HG02981 (cell line): ENCODE results near the gene ASB15.

Experiments used
- ATAC-seq: cut with Tn5 transposase; IDR thresholded peaks from one replicate; pipeline ENCODE4 v1.9.1; 2021; ENCODE audit warnings: mild to moderate bottlenecking, moderate library complexity; ENCODE audit not compliant: unreplicated experiment

ASB15 gene

GRCh38 chr7:123594813-123595241 lies 6.8 kb upstream of the ASB15 start:
- no peak for ATAC-seq

DNA sequence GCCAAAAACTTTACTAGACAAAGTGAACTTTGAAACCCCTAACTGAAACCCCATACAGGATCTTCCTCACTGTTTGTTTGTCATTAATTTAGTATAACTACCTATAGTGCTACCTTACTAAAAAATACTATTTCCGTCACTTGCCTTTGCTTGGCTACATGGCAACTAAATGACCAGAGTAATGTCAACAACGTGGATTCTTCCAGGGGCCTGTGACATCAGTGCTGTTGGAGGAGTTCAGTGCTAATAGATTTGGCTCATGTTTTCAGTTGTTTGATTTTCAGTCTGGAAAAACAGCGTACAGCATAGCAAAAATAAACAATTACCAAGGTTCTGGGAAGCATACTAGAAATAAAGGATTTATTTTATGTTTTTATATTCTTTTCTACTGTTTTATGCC lies 3.0 kb upstream of the ASB15 start:
- ATAC-seq = no peak

DNA sequence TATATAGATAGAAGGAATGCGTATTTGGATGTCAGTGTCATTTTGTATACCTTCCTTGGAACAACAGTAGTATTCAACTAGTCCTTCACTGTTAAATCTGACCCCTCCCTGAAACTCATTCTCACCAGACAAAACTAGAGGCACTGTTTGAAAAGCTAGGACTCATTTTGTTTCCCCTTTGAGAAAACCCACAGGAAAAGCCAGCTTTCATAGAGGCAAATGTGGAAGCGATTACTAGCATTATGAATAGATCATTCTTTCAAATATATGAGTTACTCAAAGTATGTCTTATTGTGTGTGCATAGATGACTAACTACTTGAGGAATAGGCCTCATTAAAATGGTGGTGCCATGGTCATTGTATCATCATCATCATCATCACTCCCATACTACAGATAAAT lies 1.9 kb upstream of the ASB15 start:
- no peak for ATAC-seq

DNA sequence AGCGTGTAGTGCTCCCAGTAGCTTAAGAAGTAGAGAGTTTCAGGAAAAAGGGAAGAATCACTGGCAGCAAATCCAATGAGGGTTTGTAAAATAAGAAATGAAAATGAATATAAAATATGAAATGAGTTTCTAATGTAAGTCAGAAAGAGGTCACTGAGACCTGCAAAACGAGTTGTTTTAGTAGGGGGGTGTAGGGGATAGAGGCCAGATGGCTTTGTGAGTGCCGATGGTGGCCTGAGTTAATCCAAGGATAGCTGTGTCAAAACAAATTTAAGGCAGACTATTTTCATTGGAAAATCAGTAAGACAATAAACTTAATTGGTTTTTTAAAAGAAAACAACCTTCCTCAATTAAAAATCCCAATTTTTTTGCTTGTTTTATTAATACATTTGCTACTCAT lies 745 bp upstream of the ASB15 start:
- ATAC-seq = no peak

DNA sequence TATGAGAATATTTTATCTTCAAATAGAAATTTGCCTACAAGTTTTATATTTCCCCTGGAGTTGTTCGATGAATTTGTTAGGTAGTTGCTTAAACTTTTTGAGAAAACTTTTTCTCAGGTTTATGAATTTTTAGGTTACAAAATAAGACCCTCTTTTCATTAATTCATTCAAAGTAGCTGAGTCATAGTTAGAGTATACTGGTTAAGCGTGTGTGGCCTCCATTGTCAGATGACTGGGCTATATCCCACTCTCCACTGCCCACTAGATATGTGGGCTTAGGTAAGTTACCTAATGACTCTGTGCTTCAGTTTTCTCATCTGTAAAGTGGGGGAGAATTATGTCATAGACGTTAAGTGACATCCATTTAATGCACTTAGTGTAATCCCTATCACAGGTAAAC lies 1.0 kb downstream of the ASB15 start:
- ATAC-seq = no peak

- no peak for ATAC-seq
Measured at GRCh38 chr7:123604739-123605138, 3.1 kb downstream of the ASB15 start.

- ATAC-seq = no peak
Measured at GRCh38 chr7:123607423-123607975, 5.9 kb downstream of the ASB15 start.

- ATAC-seq = no peak
Measured at GRCh38 chr7:123608991-123609882, 7.6 kb downstream of the ASB15 start.

DNA sequence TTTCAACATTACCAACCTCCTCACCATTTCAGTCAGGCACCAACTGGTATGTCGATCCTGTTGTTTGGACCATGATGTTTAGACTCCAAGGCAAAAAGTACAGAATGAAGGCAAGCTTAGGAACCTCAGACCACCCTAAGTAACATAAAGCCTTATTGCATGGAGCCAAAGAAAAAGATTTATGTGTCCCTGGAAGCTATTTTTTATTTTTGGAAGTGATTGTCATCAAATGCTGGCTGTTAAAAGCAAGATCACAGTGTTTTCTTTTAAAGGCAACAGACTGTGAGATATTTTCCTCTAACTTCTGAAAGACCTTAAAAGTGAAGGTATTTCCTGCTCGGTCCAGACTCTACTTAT lies 8.2 kb downstream of the ASB15 start:
- ATAC-seq = no peak

DNA sequence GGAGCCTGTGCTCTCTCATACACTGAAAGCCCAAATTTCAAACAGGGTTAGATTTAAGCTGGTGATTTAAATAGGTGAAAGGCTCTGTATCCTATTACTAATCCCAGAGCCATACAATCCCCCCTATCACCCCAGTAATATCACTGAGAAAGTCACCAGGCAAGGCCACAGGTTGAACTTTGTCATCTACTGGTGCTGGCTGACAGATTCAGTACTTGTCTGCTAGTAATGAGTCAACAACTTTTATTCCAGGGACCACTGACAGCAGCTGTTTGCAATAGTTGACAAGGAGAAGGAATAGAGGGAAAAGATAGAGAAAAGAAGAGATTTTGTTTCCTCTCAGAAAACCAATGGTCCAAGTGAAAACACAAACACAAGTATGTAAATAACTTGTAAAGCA lies 10.4 kb downstream of the ASB15 start:
- no peak for ATAC-seq

DNA sequence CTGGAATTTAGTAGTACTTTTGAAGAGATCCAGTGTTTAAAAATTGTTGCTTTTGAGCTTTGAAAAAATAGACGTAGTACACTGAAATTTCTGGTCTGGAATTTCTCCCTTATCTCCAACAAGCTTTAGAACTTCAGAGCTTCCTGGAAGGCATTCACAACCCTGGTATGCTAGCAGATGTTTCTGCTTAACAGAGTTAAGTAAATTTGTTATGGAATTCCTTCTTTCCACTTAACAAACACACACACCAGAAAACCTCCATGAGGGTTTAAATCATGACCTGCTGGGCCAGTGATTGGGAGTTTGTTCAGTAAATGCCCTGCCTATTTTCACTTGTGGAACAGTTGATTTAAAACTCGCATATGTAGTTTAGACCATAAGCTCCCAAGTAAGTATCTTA lies 13.7 kb downstream of the ASB15 start:
- ATAC-seq = no peak

DNA sequence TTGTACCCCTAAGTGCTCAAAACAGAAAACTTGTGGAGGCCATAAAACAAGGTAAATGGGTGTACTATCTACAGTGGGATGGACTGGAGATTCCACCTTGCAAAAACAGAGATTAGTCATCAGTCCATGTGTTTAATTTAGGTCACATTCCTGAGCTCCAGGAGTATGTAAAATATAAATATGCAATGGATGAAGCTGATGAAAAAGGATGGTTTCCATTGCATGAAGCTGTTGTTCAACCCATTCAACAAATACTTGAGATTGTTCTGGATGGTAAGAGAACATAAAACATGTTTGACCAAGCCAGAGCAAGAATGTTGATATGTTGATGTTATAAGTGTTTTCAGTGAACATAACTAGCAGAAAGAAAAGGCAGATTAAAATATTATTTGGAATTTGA lies 14.6 kb downstream of the ASB15 start:
- no peak for ATAC-seq

DNA sequence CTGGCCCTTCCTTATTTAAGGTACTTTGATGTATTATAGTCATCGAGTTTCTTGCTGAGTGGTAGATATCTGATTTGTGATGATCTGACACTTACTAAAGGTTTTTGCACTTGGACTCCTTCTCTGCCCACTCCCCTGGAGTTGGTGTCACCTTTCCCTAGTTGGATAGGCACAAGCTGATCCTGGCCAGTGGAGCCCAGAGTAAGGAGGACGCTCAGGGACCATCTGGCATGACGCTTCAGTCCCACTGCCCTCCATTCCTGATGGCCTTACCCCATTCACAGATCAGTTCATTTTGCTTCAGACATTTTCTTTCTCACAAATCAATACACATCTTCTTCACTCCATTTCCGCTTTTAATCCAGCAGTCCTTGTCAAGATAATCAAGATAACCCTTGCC lies 20.1 kb downstream of the ASB15 start:
- ATAC-seq = no peak

GRCh38 chr7:123622660-123623386 lies 21.2 kb downstream of the ASB15 start:
- ATAC-seq = no peak

DNA sequence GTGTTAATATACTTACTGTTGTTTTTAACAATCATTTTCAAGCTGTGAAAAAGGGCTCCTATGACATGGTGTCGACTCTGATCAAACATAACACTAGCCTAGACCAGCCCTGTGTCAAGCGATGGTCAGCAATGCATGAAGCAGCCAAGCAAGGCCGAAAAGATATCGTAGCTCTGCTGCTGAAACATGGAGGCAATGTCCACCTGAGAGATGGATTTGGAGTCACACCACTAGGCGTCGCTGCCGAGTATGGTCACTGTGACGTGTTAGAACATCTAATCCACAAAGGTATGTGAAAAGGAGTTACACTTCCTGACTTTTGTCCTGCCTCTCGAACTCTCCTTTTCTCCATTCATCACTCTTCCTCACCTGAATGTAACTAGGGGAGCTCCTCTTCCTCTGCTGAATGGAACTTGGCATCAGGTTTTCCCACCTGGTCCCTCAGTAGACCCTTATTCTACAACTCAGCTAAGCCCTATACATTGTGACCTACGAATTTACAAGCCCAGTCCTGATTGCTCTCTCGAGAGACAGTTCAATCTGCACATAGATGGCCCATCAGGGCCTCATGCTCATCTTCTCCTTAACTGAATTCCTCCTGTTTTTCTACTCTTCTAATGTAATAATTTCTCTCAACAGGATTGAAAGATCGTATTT lies 23.0 kb downstream of the ASB15 start:
- ATAC-seq = peak; percentile 86

- ATAC-seq = no peak
Measured at GRCh38 chr7:123625254-123625653, 23.6 kb downstream of the ASB15 start.

- no peak for ATAC-seq
Measured at GRCh38 chr7:123627851-123628250, 26.2 kb downstream of the ASB15 start.

DNA sequence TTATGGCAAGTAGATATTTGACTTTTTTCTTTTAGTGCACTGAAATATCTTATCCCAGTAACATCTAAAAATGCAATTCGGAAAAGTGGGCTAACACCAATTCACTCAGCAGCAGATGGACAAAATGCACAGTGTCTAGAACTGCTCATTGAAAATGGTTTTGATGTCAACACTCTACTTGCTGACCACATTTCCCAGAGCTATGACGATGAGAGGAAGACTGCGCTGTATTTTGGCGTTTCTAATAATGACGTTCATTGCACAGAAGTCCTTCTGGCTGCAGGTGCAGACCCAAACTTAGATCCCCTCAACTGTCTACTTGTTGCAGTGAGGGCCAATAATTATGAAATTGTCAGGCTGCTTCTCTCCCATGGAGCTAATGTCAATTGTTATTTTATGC lies 27.2 kb downstream of the ASB15 start:
- no peak for ATAC-seq

- no peak for ATAC-seq
Measured at GRCh38 chr7:123629281-123629680, 27.7 kb downstream of the ASB15 start.

- ATAC-seq = no peak
Measured at GRCh38 chr7:123632808-123633207, 31.2 kb downstream of the ASB15 start.

GRCh38 chr7:123633553-123633952 lies 31.9 kb downstream of the ASB15 start:
- no peak for ATAC-seq
